HUDEP-2 (cell line): ENCODE data around the gene MGAT3.
"Not testable (repeated sequence)": the region's sequence is repeated elsewhere in the genome, so short reads cannot be mapped to it uniquely, and the experiment has no call there.

ENCODE experiments used
- DNase-seq, 76 experiments: peaks; one replicate each; lab custom pipeline; 2025; ENCODE audit not compliant: unreplicated experiment in 76 of 76; lab: John Stamatoyannopoulos, UW

MGAT3 gene

DNA sequence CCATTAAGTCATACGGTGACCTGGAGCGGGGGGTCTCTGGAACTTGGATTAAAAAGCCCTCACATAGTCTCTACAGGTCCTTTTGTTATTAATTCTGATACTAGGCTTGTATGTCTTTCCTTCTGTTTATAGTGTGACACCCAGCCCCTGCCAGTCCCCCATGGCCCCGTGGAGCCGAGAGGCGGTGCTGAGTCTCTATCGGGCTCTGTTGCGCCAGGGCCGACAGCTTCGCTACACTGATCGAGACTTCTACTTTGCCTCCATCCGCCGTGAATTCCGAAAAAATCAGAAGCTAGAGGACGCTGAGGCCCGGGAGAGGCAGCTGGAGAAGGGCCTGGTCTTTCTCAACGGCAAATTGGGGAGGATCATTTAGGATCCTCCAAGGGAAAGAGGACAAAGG lies 47.3 kb downstream of the MGAT3 start:
- no peak for DNase-seq

DNA sequence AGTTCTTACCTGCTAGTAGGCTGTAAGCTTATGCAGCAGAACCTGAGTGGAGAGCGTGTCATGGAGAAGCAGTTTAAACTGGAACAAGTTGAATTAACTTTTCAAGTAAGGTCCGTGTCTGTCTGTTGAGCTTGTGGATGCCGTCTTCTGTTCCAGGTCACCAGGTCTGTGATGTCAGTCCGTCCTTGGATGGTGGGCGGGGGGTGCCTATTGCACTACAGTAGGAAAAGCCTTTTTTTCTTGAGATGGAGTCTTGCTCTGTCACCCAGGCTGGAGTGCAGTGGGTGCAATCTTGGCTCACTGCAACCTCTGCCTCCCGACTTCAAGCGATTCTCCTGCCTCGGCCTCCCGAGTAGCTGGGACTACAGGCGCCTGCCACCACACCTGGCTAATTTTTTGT lies 50.2 kb downstream of the MGAT3 start:
- not testable (repeated sequence) for DNase-seq

DNA sequence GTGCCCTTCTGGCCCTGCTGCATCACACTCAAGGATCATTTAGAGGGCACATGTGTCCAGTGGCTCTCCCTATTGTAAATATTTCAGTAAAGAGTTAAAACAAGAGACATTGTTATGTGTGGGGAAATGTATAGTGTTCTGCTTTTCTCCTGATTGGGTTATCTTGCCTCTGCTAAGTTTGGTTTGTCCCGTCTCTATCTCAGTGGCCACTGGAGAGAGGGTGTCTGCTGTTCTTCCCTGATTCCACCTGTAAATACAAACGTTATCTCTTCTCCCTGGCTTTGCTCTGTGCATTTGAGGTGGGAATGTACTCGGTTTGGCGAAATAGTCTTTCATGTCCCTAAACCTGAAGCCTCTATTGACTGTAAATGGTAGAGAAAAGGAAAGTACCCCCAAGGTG lies 51.6 kb downstream of the MGAT3 start:
- DNase-seq, result no peak

DNA sequence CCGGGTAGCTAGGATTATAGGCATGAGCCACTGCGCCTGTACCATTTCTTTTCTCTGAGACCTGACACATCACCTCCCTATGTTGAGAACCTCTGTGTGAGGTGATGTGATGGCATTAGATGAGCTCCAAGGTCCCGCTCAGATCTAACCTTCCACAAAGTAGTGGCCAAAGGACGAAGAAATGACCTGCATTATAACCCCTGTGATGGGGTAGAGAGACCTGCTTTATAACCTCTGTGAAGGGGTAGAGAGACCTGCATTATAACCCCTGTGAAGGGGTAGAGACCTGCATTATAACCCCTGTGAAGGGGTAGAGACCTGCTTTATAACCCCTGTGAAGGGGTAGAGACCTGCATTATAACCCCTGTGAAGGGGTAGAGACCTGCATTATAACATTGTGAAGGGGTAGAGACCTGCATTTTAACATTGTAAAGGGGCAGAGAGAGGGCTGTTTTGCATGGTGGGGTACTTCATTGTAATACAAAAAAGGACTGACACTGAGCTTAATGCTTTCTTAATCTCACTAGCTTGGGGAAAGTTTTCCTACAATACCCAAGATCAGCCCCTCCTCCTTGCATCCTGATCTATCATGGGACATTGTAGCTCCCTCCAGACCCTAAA lies 53.8 kb downstream of the MGAT3 start:
- no peak for DNase-seq

DNA sequence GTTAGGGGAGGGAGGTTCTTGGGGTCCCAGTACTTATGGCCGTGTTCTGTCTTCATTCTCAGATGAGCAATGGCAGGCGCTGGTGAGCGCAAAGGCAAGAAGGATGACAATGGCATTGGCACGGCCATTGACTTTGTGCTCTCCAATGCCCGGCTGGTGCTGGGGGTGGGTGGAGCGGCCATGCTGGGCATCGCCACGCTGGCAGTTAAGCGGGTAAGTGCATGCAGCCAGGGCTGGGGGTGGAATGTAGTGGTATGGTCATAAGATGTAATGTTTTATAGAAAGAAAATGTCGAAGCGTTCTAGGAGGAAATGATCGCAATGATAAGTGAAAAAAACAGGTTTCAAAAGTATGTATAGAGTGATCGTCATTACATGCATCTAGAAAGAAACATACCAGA lies 54.4 kb downstream of the MGAT3 start:
- no peak for DNase-seq

DNA sequence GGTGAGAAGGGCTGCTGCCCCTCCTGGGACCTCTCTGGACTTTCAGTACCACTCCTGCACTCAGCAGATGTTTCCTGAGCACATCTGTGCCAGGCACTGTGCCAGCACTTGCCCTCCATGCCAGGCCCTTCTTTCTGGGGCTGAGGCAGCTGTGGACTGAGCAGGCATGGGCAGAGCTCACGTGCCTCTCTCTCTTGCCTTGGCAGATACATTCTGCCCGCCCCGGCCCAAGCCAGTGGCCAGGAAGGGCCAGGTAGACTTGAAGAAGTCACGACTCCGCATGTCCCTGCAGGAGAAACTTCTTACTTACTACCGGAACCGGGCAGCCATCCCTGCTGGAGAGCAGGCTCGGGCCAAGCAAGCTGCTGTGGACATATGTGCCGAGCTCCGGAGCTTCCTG lies 55.2 kb downstream of the MGAT3 start:
- no peak for DNase-seq

DNA sequence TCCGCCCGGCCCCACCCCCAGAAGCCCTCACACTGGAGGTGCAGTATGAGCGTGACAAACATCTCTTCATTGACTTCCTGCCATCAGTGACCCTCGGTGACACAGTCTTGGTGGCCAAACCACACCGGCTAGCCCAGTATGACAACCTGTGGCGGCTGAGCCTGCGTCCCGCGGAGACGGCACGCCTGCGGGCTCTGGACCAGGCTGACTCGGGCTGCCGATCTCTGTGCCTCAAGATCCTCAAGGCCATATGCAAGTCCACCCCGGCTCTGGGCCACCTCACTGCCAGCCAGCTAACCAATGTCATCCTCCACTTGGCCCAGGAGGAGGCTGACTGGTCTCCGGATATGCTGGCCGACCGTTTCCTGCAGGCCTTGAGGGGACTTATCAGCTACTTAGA lies 57.0 kb downstream of the MGAT3 start:
- no peak for DNase-seq

DNA sequence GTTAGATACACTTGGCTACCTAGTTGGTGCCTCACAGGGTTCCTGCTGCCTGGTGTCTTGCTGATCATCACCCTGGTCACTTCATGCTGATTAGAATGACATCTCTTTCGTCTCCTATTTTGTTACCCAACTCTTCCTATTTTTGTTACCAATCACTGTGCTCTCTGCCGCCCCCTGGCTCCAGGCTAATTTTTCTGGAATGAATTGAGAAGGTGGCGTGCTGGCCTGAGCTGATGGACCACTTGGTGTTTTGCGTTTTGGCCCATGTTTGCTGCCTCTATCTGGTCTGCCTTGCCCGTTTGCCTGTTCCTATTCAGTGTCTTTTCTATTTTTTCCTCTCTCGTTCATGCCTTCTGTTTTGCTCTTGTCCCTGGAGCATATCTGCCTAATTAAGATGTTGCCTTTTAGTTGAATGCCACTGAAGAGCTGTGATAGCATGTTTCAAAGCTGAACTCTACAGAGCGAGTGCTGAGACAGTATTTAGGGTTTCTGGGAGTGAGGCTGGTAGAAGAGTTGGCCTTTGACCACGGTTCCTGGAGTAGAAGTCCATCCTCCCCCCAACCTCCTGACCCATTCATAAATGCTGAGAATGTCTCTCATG lies 57.7 kb downstream of the MGAT3 start:
- DNase-seq, result peak in 35 of 76 experiments; percentile 13 to 64 (median 39)

DNA sequence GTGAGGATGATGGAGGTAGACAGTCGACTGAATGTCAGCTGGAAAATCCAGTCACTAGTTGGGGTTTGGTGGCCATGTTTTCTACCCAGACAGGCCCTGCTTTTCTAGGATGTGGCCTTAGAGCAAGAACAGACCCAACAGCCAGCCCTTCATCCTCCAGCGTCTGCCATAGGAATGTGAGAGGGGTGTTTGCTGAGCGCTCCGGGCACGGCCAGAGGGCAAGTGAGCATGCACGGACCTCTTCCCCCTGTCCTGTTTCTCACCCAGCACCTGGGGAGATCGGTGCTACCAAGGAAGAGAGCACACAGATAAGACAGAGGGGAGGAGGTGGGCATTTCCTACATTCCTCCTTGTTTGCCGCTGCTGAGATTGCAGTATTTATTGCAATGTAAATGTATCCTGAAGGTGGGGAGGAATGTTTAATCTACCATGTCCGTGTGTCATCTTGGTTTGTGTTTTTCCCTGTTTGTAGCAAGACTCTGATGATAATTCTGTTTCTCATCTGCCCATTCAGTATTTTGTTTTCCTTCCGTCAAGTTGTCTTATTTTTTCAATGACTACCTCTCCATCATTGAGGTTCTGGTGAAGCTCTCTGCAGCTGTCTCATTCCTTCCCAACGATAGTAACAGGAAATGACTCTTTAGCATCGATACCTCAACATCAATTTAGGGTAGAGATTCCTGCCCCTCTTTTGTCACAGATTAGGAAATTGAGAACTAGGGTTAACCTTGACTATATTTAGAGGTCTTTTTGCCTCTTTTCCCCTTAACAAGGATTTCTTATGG lies 58.6 kb downstream of the MGAT3 start:
- DNase-seq, result no peak

DNA sequence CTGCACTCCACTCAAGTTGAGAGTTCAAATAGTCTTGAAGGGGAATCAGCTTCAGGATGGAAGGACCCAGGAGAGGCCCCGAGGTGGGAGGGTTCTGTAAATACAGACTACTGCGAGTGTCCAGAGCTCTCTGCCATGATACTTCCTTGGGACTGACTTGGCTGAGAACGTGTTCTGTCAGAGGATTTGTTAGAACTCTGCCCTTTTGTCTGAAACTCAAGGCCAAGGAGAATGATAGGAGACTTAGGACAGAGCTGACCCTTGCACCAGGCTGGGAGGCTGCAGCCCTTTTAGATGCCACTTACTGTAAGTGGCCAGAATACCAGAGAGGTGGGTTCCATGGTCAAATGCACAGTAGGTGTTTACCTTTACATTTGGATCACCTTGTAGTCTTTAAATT lies 60.7 kb downstream of the MGAT3 start:
- no peak for DNase-seq

DNA sequence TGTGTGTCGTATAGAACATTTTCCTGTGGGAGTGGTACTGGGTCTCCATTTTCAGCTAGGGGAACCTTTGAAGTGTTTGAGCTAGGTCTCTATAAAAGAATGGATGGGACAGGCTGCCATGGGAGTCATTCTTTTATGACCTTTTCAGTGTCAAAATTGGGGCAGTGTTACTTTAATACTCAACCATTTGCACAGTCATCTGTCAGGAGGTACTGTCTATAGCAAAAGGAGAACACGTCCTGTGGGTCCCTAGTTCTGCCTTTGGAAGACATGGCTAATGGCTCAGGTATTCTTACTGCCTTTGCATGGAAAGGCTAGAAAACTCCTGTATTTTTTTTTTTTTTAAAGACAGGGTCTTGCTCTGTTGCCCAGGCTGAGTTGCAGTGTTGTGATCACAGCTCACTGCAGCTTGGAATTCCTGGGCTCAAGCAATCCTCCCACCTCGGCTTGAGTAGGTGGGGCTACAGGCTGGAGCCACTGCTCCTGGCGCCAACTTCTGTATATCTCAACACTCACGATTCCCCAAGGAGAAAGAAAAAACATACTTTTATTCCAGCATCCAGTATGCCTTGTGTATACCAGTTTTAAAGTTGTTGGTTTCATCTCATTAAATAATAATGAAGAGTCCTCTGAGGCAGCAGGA lies 61.5 kb downstream of the MGAT3 start:
- DNase-seq, result no peak

DNA sequence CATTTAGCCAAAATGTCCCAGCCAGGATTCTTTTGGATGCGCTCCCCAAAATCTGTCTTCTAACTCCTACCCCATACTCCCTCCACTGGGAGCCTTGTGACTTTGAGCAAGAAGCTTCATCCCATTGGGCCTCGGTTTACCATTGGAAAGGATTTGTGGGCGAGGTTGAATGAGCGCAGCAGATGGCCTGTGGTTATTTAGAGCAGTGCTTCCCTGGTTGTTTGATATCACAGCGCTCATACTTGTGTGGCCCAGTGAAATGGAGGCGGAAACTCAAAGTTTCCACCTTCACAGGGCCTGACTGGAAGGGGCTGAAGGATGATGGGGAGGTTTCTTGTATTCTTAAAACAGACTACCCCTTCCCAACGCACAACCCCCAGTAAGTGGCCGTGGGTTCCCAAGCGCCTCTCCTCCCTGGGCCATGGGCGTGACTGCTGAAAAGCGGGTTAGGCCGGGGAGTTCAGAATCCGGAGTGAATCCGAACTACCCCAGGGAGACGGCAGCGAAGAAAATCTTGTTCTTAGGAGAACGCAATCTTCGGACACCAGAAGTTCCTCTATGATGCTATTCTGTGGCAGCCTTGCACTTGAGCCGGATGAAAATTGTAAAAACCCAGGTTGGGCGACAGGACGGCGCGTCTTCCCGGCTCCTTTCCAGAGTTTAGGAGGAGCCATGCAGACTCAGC lies 62.3 kb downstream of the MGAT3 start:
- DNase-seq, result peak in 11 of 76 experiments; percentile 21 to 76 (median 47)

DNA sequence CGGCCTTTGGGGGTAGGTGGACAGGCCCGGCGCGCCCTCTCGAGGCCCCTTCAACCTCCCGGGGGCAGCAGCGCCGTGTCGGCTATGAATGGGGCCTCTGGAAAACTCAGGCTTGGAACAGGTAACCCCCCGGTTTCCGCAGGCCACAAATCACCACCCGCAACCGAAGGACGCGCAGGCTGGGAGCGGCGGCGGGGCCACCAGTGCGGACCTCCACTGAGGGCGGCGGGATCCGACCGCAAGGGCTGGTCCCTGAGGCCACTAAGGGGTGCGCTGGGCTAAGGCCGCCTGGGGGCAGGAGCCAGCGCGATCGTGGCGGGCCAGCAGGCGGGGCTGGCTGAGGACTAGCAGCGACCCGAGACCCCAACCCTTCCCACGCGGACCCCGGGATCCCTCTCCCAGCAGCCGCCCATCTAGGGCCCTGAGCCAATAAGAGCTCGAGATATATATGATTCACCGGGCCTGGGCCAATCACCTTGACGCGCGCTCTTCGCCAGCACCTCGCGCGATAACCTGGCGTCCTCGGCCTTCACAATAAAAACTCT lies 62.9 kb downstream of the MGAT3 start:
- DNase-seq, result peak in 70 of 76 experiments; percentile 46 to 98 (median 96)

DNA sequence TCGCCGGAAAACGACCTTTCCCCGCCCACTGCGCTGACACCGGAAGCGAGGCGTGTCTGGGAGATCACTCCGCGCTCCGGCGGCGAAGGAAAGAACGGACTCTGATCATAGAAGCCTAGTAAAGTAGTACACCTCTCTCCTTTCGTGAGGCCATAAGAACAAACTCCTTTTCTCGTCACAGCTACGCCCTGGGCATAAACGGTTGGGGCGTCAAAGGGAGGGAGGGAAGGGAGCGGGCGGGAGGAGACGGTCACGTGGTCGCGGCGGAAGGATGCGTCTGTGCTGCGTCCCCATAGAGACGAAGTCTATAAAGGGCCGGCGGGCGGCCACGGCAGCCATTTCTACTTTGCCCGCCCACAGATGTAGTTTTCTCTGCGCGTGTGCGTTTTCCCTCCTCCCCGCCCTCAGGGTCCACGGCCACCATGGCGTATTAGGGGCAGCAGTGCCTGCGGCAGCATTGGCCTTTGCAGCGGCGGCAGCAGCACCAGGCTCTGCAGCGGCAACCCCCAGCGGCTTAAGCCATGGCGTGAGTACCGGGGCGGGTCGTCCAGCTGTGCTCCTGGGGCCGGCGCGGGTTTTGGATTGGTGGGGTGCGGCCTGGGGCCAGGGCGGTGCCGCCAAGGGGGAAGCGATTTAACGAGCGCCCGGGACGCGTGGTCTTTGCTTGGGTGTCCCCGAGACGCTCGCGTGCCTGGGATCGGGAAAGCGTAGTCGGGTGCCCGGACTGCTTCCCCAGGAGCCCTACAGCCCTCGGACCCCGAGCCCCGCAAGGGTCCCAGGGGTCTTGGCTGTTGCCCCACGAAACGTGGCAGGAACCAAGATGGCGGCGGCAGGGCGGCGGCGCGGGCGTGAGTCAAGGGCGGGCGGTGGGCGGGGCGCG lies 63.7 kb downstream of the MGAT3 start, which contains the start of gene ATF4:
TSS of gene ATF4 (plus strand) at position 337 of the 880 bp plus-strand sequence. CDS start 884 bp downstream, outside the sequence.
- peak in 66 of 76 experiments; percentile 39 to 97 (median 86) for DNase-seq

DNA sequence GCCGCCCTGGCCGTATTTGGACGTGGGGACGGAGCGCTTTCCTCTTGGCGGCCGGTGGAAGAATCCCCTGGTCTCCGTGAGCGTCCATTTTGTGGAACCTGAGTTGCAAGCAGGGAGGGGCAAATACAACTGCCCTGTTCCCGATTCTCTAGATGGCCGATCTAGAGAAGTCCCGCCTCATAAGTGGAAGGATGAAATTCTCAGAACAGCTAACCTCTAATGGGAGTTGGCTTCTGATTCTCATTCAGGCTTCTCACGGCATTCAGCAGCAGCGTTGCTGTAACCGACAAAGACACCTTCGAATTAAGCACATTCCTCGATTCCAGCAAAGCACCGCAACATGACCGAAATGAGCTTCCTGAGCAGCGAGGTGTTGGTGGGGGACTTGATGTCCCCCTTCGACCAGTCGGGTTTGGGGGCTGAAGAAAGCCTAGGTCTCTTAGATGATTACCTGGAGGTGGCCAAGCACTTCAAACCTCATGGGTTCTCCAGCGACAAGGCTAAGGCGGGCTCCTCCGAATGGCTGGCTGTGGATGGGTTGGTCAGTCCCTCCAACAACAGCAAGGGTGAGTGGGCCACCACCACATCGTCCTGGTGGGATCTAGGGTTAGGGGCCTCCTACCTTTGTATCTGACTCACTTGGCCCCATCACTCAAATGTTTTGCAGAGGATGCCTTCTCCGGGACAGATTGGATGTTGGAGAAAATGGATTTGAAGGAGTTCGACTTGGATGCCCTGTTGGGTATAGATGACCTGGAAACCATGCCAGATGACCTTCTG lies 64.5 kb downstream of the MGAT3 start:
- peak in 6 of 76 experiments; percentile 17 to 69 (median 38) for DNase-seq

DNA sequence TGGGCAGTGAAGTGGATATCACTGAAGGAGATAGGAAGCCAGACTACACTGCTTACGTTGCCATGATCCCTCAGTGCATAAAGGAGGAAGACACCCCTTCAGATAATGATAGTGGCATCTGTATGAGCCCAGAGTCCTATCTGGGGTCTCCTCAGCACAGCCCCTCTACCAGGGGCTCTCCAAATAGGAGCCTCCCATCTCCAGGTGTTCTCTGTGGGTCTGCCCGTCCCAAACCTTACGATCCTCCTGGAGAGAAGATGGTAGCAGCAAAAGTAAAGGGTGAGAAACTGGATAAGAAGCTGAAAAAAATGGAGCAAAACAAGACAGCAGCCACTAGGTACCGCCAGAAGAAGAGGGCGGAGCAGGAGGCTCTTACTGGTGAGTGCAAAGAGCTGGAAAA lies 65.3 kb downstream of the MGAT3 start:
- DNase-seq, result not testable (repeated sequence)

DNA sequence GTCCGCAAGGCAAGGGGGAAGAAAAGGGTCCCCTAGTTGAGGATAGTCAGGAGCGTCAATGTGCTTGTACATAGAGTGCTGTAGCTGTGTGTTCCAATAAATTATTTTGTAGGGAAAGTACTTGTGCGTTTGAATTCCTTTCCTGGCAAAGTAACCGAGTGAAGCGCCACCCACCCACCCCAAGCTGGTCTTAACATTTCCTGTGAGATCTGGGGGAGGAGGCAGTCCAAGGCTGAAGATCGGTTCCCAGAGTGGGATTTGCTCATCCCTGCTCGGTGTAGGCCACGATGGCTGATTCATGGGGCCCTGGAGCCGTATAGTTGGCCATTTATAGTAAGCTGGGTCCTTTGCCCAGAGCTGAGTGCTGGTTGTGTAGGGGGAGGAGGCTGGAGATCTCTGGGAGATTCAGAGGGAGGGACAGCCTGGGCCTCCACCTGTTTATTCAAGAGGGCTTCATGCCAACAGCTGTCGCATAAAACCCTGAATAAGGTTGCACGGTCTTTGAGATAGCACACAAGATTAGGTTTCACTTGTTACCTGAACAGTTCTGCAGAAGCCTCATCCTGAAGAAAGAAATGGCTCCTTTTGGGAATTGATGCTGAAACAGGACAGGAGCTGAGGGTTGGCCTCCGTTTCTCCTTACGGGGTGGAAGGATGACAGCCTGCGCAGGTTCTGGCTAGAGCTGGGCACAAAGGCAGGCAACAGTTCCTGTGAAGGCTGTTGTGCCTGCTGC lies 65.9 kb downstream of the MGAT3 start:
- peak in 22 of 76 experiments; percentile 14 to 56 (median 35) for DNase-seq
